Loucy (cell line): Measurements from ENCODE around the gene ALDH1L1.

Source experiments
- EZH2phosphoT487 ChIP-seq: fragments of 200-600 bp; IDR thresholded peaks from 2 replicates; pipeline ENCODE4 v1.6.1; 2018; ENCODE audit warnings: antibody characterized with exemption, mild to moderate bottlenecking, moderate library complexity, borderline replicate concordance
- TF ChIP-seq, protein P1 (sequence below): fragments of 200-600 bp; sonication (generic); conservative IDR thresholded peaks from 2 replicates; pipeline ENCODE4 v1.5.1; 2014; ENCODE audit warnings: mild to moderate bottlenecking, antibody characterized with exemption, low read length

DNA sequence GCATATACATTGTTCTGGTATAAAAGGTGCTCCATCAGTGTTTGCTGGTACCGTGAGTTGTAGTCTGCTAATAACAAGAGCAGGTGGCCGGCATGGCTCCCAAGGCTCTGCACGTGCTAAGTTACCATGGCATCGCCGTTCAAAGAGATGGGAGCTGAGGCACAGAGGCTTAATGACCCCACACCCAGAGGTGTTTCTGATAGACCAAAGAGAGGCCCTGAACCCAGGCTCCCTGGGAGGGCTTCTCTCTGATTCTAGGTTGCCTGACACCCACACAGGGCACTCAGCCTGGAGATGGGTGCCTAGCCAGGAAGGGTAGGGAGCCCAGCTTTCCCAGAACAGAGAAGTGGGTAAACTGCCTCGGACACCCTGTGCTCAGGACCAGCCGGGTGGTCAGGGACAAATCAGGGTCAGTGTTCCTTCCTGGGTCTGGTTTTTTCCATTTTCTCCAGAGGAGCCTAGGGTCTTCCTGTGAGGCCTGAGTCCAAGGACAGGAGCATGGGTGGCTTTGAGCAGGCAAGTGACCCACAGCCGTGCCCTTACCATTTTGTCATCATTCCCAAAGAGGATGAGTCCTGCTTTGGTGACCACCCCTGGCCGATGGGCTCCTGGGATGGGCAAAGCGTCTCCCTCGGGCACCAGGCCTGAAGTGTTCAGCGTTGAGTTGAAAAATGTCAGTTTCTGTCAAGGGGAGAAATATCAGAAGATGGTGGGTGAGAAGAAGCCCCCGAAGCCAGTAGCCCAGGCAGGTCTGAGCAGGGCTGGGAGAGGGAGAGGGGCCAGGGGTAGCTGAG, 27.3 kb downstream of the ALDH1L1 start:
- TF ChIP-seq, protein P1, sequence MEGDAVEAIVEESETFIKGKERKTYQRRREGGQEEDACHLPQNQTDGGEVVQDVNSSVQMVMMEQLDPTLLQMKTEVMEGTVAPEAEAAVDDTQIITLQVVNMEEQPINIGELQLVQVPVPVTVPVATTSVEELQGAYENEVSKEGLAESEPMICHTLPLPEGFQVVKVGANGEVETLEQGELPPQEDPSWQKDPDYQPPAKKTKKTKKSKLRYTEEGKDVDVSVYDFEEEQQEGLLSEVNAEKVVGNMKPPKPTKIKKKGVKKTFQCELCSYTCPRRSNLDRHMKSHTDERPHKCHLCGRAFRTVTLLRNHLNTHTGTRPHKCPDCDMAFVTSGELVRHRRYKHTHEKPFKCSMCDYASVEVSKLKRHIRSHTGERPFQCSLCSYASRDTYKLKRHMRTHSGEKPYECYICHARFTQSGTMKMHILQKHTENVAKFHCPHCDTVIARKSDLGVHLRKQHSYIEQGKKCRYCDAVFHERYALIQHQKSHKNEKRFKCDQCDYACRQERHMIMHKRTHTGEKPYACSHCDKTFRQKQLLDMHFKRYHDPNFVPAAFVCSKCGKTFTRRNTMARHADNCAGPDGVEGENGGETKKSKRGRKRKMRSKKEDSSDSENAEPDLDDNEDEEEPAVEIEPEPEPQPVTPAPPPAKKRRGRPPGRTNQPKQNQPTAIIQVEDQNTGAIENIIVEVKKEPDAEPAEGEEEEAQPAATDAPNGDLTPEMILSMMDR, result no peak
- TF ChIP-seq EZH2phosphoT487, result no peak
